NCI-H2196 treated with DMSO at 0.1 percent for 48 hours (cell line): ENCODE results near the gene YIPF3.
A peak's percentile ranks its signal among the peaks of the same experiment; 100 is the strongest.
"Not testable (repeated sequence)": the region's sequence is repeated elsewhere in the genome, so short reads cannot be mapped to it uniquely, and the experiment has no call there.

Experiments used
- DNase-seq: peaks from one replicate; lab custom pipeline; 2025; ENCODE audit not compliant: unreplicated experiment; lab: John Stamatoyannopoulos, UW

Gene YIPF3

DNA sequence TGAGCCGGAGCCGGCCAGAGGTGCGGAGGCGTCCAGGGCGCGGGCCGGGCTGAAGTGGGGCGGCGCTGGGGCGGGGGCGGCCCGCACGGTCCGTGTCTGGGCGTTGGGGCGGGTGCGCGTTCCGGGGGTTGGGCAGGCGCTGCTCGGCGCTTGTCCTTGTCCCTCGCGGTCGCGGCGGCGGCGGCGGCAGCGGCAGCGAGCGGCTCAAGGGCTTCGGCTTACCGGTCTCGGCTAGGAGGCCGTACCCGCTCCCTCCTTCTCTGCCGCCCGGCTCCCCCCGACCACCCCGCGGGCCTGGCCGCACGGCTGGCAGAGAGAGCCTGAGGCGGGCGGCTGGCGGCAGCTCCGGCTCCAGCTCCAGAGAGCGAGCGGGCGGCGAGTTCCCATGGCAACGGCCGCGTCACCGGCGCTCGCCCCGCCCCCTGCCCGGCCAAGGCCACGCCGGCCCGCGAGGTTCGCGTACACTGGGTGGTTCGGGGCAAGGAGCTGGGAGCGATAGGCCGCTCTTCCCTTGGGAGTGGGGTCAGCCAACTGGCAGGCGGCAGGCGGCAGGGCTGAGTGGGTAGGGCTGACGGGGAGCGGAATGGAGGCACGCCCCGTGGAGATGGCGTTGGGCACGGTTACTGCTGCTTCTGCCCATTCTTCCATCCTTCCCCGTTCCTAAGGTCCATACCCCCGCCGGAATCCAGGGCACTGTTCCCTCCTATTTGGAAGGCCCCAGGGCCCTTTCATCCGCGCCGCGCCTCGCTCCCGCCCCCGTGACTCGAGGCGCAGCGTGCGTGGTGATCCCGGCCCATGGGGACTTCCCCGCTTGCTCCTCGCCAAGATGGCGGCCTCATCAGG, 6.5 kb downstream of the YIPF3 start, which contains the start of gene LRRC73:
LRRC73 (minus strand) TSS at position 363 of the 843 bp plus-strand sequence. CDS start 561 bp downstream, outside the sequence.
- DNase-seq = peak; percentile 64

DNA sequence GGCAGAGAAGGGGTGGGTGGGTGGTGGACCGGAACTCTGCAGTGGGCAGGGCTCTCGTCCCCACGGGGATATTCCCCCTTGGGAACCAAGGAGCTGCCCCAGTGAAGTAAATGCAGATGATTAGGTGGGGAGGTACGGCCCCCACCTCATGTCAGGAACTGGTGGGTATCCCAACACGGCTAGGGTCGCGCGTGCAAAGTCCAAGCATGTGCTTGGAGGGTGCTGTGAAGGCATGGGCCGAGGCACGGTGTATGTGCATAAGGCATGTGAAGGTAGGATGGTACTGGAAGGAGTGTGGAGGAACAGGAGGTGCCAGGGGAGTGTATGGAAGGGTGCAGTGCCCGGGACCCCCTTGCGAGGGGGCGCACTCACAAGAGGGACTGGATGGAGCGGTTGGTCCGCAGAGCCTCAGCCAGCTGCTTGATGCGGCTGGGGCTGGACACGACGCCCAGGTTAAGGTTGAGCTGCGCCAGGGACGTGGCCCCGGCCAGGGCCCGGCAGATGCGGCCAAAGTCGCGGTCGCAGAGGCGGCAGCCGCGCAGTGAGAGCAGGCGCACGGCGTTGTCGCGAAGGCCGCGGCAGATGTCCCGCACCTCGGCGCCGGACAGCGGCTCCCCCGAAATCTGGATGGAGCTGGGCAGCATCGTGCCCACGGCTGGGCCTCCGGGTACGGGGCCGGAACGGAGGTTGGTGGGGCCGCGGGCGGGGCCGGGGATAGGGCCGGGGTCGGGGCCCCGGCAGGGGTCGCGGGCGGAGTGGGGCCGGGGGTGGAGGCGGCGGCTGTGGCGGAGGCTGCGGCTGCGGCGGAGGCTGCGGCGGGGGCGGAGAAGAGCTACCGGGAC, 7.4 kb downstream of the YIPF3 start:
- DNase-seq = no peak

DNA sequence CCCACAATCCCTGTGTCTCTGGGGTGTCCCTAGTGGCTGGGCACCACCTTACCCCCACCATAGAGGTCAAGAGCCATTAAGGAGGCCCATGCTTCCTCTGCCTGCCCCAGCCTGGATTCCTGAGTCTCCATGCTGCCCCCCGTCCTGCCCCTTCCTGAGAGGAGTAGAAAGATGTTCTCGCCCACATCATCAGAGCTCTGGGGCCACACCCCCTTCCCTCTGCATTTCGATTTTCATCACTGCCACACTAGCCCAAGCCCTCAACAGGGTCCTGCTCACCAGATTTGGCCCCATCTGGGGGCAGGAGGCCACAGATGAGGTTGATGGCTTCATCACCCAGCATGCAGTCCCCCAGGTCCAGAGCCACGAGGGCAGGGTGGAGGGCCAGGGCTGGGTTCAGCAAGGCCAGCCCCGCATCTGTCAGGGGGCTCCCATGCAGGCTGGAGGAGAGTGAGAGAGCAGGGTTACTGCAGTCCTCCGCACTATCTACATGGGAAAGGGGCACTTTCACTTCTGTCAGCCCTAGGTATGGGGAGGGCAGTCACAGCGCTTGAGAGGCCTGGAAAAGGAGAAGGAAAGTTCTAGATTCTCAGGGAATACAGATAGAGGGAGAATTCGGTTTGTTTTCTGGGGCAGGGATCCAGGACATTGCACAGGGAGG, 8.1 kb downstream of the YIPF3 start:
- DNase-seq = no peak

DNA sequence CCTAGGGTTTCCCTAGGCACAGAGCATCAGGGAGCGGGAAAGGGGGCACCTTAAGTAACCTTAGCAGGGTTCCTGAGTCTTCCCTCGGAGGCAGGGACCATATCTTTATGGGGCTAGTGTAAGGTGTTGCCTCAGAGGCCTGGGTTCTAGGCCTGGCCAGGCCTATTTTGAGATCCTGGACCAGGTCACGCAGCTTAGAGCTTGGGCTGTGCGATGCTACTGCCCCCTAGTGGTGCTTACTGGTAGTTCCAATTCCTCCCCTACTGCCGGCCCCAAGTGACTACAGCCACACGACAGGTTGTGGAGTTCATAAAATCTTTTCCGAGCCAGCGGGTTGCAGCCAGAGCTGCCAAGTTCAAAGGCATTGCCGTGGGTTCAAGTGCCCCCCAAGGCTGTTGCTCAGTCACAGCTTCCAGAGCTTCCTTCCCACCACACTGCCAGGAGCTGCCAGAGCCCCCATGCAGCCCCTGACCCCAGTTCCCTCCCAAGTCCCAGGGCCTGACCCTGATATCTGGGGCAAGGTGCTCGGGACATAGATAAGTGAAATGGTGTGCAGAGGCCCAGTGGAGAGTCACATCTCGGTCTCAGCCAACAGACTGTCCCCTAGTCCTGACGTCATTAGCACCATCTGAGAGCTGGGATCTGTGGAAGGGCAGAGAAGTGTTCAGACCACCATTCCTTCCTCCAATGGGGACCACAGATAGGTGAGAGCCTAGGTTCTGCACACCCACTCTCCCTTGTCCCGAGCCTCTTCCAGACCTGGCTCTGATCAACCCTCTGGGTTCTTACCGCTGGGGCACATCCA, 9.9 kb downstream of the YIPF3 start:
- DNase-seq = peak; percentile 46

DNA sequence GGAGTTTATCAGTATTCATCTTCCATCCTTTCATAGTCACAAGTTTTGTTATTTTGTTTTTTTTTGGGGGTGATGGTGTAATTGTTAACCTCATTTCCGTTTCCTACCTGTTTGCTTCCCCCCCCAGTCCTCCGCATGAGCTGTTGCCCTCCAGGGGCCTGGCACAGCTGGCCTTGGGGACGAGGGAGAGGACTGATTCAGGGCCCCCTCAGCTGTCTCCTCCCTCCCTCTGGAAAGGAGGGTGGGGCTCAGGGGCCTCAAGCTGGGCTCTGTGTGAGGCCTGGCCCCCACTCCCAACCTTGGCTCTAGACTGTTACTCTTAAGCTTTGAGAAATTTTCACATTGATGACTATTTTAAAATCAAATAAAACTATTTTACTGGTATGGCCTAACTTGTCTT, 10.6 kb downstream of the YIPF3 start:
- DNase-seq = no peak

DNA sequence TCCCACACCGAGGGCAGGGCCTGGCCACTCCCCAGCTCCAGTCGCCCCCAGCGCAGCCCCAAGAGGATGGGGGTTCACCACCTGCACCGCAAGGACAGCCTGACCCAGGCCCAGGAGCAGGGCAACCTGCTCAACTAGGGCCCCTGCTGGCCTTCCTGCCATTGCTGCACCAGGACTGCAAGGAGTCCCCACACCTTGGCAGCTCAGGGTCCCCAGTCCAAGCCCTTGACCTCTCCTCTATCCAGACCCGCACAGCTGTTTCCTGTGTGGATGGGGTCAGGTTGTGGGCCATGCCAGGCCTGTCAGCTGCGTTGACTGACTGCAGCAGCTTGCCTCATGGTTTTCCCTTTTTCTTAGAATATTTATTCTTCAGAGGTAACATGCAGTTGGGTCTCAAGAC, 11.0 kb downstream of the YIPF3 start:
- DNase-seq = no peak

DNA sequence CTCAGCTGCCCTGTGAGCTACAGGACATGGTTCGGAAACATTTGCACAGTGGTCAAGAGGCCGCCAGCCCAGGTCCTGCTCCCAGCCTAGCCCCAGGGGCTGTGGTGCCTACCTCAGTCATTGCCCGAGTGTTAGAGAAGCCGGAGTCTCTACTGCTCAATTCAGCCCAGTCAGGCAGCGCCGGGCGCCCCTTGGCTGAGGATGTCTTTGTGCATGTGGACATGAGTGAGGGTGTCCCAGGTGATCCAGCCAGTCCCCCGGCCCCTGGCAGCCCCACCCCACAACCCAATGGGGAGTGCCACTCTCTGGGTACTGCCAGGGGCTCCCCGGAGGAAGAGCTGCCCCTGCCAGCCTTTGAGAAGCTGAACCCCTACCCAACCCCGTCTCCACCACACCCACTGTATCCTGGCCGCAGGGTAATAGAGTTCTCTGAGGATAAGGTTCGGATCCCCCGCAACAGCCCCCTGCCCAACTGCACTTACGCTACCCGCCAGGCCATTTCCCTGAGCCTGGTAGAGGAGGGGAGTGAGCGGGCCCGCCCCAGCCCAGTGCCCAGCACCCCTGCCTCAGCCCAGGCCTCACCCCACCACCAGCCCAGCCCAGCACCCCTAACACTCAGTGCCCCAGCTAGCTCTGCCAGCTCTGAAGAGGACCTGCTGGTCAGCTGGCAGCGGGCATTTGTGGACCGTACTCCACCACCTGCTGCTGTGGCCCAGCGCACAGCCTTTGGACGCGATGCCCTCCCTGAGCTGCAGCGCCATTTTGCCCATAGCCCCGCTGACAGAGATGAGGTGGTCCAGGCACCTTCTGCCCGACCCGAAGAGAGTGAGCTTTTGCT, 11.8 kb downstream of the YIPF3 start:
- no peak for DNase-seq

DNA sequence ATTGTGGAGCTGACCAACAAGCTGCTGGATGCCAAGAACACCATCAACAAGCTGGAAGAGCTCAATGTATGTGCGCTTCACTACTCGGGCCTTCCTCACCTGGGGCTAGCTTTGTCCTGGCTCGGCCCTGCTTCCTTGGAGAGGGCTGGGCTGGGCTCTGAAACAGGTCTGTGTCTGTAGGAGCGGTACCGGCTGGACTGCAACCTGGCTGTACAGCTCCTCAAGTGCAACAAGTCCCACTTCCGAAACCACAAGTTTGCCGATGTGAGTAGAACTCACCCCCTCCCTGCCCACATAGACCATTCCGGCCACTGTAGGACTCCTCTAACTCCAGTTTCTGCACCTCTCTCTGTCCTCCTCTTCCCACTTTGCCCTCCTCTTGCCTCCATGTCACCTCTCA, 13.3 kb downstream of the YIPF3 start:
- DNase-seq = no peak

DNA sequence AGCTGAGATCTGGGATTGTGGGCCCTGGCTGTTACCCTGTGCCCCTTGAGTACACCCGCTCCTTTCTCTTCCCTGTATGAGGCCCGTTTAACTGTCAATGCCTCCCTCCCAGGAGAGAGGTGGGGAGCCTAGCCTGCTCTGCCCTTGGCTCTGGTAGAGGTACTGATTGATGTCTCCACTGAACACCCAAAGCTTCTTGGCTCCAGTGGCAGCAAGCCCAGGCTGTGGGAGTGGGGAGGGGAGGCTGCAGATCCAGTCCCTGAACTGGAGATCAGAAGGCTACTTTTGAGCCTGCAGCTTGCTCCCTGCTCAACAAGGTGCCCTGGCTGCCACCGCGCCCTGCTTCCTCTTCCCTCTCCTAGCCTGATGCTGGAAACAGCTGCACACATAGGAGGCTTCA, 14.1 kb downstream of the YIPF3 start:
- no peak for DNase-seq

DNA sequence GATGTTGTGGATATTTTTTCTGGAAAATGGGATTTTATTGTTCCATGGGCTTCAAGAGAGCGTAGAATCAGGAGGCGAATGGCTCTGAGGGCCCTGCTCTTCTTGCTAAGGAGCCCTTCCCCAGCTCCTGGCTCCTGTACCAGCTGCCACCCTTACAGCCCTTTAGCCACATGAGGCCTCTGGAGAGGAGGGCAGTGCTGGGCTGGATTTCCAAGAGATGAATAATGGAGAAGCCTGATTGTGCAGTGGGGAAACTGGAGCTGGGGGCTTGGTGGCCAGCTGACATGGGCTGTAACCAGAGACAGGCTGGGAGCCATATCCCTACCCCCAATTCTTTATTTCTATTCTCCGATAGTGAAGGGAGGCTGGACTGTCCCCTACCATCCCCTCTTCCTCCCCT, 15.8 kb downstream of the YIPF3 start:
- DNase-seq = no peak

DNA sequence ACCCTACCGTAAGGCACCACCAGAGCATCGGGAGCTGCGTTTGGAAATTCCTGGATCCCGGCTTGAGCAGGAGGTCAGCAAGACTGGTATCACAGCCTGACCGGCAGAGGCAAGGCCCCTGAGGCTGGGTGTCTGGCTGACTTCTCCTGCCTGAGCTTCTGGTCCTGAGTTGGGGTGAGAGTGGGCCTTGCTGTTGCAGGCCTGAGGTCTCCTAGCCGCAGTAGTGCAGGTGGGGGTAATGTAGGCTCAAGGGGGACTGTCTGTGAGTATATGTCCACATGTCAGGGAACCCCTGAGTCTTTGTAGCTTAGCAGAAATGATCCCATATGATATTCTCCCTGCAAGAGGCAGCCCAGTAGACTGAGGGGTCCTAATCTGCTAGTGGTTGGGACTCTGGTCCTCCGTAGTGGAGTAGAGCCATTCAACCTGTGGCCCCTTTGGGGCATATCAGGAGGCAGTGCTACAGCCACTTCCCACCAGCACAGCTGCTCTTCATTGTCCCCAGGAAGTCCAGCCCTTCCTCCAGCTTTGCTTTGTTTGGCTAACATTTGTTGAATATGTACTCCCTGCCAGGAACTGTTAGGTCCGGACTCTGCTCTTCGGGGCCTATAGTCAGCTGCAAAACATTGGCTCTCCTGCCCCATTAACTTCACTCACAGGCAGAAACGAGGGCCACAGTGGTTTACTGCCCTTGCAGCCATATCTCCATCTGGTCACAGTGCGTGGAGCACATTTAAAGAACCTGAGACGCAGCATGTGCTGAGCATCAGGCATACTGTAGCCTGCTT, 17.5 kb downstream of the YIPF3 start:
- no peak for DNase-seq

DNA sequence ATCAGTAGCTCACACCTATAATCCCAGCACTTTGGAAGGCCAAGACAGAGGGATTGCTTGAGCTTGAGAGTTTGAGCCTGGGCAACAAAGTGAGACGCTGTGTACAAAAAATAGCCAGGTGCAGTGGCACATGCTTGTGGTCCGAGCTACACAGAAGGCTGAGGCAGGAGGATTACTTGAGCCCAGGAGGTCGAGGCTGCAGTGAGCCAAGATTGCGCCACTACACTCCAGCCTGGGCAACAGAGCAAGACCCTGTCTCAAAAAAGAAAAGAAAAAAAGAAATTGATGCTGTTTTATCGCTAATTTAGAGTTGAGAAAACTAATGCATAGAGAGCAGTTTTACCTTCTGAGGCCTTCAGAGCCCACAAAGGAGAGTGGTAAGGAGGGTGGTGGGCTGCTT, 18.4 kb downstream of the YIPF3 start:
- not testable (repeated sequence) for DNase-seq

DNA sequence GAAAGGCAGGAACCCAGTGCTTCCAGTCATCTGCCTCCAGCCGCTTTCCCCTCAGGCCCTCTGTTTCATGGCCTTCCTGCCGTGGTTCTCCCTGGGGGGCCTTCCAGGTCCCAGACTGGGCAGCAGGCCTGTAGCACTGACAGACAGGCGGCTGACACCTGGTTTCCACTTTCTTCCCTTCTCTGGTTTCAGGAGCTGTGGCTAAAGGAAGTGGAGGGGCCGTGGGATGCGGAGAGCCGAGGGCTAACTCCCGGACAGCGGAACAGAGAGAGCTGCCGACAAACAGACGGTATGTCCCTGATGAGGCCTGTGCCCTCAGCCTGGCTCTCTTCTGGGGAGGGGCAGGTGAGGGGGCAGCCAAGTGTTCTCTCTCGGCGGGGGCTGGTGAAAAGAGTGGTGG, 19.0 kb downstream of the YIPF3 start:
- DNase-seq = no peak

DNA sequence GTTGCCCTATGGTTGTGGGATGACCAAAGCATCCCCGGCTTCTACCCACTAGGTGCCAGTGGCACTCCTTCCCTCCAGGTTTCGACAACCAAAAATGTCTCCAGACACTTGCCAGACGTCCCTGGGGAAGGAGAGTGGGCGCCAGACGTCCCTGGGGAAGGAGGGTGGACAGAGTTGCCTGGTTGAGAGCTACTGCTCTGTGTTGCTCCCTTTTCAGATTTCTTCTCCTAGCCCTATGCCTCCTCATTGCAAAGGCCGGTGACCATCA, 19.7 kb downstream of the YIPF3 start:
- DNase-seq = no peak

DNA sequence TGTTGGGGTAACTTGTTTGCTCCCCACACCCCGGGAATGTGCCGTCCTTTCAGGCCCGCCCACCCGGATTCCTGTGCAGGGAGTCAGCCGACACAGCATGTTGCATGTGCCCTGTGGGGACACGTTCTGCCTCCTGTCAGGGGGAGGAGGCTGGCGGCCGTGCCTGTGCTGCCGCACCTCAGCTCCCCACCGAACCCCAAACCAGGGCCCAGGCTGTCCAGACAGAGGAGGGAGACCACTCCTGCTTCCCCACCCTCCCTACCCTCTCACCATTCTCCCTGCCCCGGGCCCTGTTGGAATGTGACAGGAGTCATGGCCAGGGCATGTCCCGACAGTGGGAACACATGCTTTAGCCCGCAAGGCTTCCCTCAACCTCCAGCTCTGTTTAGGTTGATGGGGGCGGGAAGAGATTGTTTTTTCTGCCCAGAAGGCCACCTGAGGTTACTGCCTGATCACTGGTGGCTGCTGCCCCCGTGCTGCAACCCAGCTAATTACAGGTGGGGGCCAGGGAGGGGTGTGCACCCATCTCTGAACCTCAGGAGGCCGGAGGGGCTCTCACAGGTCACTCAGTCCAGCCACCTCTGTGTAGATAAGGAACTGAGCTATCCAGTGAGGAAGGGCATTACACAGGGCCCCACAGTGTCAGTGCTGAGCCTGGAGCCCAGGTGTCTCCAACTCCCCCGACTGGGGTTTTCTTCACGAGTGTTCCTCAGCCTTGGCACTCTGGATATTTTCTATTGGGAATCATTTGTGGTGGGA, 20.2 kb downstream of the YIPF3 start:
- no peak for DNase-seq

DNA sequence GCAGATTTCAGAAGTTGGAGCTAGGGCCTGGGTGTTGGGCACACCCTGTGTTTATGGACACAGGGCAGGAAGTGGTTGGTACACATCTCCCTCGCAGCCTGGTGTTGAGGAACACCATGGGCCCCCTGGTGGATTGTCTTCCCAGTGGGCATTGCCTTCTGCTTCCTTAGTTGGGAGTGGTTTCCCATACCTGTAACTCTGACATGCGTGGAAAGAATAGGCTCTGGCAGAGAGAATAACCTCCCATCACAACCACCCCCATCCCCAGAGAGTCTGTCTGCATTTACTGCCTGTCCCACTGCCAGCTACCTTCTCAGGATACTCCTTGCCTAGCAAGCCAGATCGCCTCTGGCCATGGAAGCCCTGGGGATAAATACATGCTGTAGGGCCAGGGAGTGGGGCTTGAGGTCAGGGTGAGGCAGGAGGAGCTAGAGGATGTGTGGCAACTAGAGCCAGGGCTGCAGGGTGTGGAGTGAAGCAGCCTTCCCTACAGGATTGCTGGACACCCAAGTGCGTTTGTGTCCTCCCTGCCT, 21.3 kb downstream of the YIPF3 start:
- no peak for DNase-seq

DNA sequence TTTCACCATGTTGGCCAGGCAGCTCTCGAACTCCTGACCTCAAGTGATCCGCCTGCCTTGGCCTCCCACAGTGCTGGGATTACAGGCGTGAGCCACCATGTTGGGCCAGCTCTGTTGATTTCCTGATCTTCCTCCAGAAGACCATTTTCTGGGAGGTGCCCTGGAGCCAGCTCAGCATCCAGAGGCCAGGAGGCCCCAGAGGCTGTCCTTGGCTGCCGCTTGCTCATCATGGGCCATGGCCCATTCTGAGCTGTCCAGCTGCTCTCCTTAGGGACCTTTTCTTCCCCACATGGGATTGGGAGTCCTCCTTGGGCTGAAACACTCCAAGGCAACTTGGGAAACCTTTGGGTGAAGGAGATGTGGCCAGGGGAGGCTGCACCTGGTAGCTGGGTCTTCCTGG, 22.0 kb downstream of the YIPF3 start:
- no peak for DNase-seq

DNA sequence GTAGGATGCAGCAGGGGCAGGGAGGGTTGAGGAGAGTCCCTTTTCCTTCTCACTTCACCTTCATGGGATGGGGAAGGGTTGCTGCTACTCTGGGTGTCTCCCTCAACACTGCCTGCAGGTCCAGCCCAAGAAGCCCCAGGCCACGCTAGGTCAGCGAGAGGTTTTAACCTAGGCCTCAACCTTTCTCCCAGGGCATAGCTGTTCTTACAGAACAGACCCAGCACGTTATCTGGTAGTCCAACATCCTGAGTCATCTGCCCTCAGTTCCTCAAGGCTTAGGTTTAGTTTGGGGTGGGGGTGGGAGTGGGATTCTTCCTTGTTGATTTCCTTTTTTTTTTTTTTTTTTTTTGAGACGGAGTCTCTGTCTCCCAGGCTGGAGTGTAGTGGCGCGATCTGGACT, 22.4 kb downstream of the YIPF3 start:
- no peak for DNase-seq
